Measurements from ENCODE around the gene MACROD2.

Gene MACROD2

DNA sequence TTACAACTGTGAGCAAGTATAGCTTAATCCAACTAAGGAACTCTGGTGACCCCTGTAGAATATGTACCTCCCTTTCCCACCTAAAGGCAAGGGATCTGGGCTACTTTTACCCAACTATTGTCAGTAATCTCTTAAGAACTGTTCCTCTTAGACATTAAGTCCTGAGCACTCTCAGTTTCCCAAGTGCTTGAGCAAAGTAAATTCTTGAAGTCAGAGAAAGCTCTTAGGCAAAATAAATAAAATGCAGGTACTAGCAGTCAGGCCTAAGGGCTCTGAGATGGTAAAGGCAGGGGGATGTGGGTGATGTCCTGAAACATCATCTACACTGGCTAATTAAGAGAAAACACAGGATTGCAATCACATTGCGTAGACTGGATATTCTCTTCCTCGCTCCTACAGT, 788.5 kb downstream of the MACROD2 start:
- no peak for DNase-seq

GRCh38 chr20:14785065-14785743, 789.9 kb downstream of the MACROD2 start:
- peak; percentile 36 for DNase-seq

GRCh38 chr20:14790190-14790589, 794.9 kb downstream of the MACROD2 start:
- DNase-seq: peak; percentile 18

DNA sequence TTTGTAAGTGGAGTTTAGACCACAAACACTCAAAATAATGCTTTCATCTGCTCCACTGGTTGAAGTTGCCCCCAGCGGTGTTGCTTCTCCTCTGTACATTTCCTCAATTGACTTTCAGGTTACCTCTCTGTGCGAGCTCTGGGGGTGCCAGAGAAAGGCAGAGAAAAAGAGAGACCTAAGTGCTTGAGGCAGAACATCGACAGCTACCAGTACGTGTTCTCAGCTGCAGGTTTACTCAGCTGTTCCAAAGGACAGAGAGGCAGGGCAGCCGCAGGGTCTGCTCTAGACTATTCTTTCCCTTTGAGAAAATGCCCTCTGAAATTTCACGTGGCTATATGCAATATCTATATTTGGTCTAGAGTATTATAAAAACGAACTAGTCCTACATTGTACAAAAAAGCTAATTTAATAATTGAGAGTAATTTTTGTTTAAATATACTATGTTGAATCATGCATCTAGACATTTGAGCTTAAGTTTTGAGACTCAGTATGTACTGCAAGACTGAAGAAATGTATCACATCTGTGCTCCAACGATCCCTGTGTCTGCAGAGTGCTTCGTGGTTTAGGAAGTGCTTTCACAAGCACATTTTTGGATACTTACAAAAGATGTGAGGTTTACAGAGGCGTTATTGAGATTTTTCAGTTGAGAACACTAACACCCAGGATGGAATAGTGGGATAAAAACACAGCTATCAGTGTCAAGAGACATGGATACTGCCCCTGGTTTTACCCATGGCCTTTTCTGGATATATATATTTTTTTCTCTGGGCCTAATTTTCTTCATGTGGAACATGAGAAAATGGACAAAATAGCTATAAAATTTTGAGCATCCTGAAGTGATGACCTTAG, 795.7 kb downstream of the MACROD2 start:
- peak; percentile 86 for DNase-seq

DNA sequence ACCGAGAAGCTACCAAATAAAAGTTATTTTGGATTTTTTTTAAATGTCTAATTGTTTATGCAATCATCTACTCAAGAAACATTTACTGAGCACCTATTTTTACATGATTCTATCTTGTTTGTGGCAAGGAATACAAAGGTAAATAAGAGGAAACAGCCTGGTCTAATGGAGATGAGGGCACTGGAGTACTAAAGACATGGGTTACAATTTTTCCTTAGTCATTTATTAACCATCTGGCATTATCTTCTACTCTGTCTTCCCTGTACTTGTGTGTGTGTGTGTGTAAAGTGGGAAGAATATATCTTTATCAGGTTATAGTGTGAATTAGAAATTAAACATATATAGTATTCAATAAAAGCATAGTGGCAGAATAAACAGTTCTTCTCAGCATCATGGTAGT, 797.6 kb downstream of the MACROD2 start:
- no peak for DNase-seq

DNA sequence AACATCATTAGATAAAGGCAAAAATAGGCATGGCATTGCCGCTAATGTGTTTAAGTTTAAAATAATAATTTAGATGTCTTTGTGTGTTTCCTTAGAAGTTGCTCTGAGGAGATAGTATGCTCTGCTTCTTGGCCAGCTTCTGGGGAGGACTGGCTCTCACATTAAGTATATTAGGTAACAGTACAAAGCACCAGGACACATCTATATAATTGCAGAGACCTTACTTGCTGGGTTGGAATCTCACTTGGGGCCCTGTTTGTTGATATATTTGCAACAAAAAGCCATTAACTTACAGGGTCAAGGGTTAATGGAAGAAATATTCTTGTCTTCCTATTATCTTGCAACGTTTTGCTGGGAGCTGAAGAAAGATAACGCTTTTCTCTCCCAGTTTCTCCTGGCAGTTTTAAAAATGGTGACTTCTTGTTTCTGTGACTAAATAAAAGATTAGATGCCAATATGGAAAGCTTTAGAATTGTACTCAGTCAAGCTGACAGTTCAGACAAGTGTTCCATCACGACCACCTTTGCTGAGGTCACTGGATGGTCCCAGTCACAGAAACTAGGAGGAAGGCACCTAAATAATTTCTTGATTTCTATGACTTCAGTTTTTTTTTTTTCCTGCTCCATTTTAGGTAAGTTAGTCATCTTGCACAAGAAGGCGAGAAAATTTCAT, 804.4 kb downstream of the MACROD2 start:
- DNase-seq: no peak

DNA sequence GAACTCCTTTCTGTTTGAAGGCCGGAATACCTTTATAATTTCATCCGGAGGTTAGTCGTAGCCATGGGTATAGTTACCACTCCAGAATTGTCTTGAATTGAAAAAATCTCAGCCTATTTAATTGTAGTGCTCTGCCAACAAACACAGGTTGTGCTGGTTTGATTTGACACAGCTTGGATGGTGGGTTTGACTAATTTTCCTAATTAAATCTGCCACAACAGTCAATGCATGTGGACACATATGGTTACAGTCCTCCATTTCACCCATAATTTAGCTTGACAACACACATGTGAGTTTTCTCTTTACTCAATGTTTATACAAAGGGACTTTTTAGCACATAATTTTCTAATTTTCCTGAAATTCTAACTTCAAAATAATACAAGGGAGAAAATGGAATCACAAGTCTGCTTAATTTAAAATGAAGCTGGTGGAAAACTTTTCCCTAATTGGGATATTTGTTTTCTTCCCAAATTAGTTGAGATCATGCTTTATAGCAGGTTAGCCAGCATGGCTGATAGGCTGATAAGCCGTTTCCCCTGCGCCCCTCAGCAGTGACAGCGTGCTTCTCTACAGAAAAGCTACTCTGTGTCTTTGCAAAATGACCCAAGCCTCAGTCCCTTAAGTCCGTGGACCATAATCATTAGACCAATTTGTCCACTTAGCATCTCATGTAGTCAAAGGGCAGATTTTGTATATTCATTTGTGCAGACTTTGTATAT, 805.5 kb downstream of the MACROD2 start:
- no peak for DNase-seq

GRCh38 chr20:14801591-14802325, 806.4 kb downstream of the MACROD2 start:
- no peak for DNase-seq

- DNase-seq: no peak
Observed at GRCh38 chr20:14807224-14807623, 811.9 kb downstream of the MACROD2 start.

DNA sequence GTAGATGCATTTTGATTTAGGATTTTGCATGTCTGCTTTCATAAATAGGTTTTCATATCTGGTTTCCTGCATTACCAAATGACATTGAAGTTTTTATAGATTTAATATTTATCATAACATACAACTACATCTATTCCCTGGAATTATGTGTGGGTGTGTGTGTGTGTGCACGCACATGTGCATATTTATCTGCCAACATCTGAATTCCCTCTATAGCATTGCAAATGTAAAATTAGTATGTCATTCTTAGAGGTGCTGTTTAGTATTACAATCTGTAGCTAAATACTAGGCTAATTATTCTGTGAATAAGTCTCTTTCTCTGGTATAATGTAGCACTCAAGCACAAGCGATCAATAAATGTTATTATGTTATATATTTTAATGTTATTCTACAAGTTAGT, 820.0 kb downstream of the MACROD2 start:
- DNase-seq: no peak

GRCh38 chr20:14816471-14816870, 821.2 kb downstream of the MACROD2 start:
- DNase-seq: no peak

- no peak for DNase-seq
Observed at GRCh38 chr20:14817101-14817500, 821.8 kb downstream of the MACROD2 start.

- peak; percentile 76 for DNase-seq
Observed at GRCh38 chr20:14820771-14821170, 825.5 kb downstream of the MACROD2 start.

DNA sequence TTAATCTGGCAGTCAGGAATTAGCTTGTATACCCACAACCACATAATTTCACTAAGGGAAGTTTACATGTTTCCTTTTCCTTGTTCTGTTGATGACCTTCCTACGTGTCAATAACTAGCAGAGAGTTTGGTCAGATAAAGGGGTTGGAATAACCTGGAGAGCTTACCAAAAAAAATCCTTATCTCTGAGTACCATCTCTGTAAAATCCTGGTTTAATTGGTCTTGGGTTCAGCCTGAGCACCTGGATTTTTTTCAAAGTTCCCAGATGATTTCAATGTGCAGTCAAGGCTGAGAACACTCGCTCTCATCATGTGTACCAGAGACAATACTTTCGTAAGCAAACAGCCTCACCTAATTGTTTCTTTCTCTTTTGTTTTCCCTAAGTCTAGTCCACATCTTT, 825.9 kb downstream of the MACROD2 start:
- peak; percentile 76 for DNase-seq

DNA sequence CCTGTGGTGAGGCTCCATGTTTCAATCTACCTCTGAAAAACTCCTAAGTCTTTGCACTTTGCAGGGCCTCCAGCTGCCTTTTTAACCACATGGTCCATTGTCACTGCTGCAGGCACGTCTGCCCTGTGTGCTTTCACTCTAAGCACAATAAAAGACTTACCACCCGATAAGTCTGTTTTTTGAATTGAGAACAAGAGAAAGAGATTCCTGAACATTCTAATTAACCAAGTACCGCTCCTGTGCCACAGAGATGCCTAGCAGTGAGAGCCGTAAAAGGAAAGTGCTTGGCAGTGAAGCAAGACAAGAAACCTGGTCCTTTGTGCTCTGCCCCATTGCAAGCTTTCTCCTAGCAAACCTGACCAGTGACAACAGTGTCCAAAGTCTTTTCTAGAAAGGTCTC, 829.7 kb downstream of the MACROD2 start:
- no peak for DNase-seq

GRCh38 chr20:14826543-14827313, 831.4 kb downstream of the MACROD2 start:
- no peak for DNase-seq

DNA sequence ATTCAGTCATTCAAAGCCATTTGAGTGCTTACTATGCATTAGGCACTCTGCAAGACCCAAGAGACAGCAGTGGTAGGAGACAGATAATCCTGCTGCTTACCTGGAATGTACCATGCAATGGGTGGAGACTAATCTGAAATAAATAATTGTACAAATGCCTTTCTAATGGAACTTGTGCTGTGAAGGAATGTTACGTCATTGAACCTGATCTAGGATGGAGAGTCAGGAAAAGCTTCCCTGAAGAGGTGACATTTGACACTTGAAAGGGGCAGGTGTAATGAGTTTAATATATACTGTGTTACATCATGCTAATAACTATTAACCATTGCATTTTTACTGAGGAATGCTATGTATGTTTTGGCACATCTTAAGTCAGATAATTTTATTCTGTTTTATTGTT, 833.1 kb downstream of the MACROD2 start:
- DNase-seq: no peak

DNA sequence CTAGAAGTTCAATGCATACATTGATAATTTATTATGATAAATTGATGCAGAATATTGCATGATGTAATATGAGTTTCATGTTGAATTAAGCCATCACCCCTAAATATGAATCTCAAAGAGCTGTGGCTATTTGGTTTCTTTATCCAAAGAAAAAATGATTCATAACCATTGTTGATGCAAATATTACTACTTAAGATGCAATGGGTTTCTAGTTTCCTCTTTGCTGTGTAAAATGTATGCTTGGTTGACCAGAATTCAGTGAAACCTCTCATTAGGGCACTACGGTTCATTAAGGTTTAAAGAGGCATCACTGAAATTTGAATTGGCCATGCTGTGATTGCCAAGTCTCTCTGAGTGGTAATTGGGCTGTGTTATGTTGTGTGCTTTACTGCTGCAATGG, 834.6 kb downstream of the MACROD2 start:
- DNase-seq: peak; percentile 85

- DNase-seq: peak; percentile 61
Observed at GRCh38 chr20:14830466-14830865, 835.1 kb downstream of the MACROD2 start.

DNA sequence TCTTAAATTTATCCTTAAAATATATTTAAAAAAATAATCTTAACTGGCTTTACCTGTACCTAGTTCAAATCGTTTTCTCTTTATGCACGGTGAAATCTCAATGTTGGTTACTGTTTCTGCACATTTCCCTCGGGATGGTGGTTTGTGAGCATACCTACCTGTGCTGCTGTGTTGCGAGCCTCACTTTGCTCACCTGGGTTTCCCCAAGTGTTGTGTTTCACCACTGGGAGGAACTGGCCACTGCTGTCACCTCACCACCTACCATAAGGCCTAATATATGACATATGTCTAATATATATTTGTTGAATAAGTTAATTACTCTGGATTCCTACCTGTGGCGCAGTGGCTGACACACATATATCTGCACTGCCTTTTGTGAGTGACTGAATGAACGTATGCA, 835.6 kb downstream of the MACROD2 start:
- DNase-seq: no peak

GRCh38 chr20:14832630-14833029, 837.3 kb downstream of the MACROD2 start:
- DNase-seq: no peak
